Keratinocyte (primary cell): ENCODE data around the gene MYL10. TPM values are rescaled to one million over a fixed set of nuclear protein-coding genes. Genes with fewer than 3 reads are reported as not detected.

ENCODE experiments used
- DNase-seq: peaks from one replicate; pipeline ENCODE4 v3.0.0-alpha.2; 2011; ENCODE audit warnings: low read depth, missing footprints, low spot score
- FAIRE-seq: peaks from 2 replicates; lab custom pipeline; 2011; peaks lifted over from hg19 to GRCh38; lab: Jason Lieb, UNC
- H2AFZ ChIP-seq: 2 replicates; pipeline ENCODE4 v1.6.0; 2012; ENCODE audit warnings: low read length, control low read depth, inconsistent platforms; ENCODE audit not compliant: control insufficient read depth
- H3K27ac ChIP-seq: 2 replicates; pipeline ENCODE4 v1.5.1; 2011; ENCODE audit warnings: low read length; ENCODE audit not compliant: control insufficient read depth, insufficient read depth
- H3K27me3 ChIP-seq: 3 replicates; pipeline ENCODE4 v1.6.0; 2011; ENCODE audit warnings: low read length; ENCODE audit not compliant: control insufficient read depth, insufficient read depth; ENCODE audit errors: extremely low read depth
- H3K36me3 ChIP-seq, 2 experiments: 2 replicates in 1 of 2; 3 replicates in 1 of 2; pipeline ENCODE4 v1.5.1; 2011; ENCODE audit warnings: low read length in 2 of 2, mild to moderate bottlenecking in 1 of 2; ENCODE audit not compliant: control insufficient read depth in 2 of 2, insufficient read depth in 2 of 2; ENCODE audit errors: extremely low read depth in 1 of 2
- H3K4me1 ChIP-seq: 3 replicates; pipeline ENCODE4 v1.5.1; 2011; ENCODE audit warnings: low read length; ENCODE audit not compliant: control insufficient read depth, insufficient read depth; ENCODE audit errors: extremely low read depth
- H3K4me2 ChIP-seq: 3 replicates; pipeline ENCODE4 v1.6.0; 2011; ENCODE audit warnings: low read depth, low read length; ENCODE audit not compliant: control insufficient read depth, insufficient read depth; ENCODE audit errors: extremely low read depth
- H3K4me3 ChIP-seq, 3 experiments: fragments of 200-600 bp in 1 of 3; sonication (generic) in 1 of 3; 2 replicates in 2 of 3; 3 replicates in 1 of 3; pipeline ENCODE4 v1.5.1; 2011 to 2016; ENCODE audit warnings: low read length in 3 of 3, mild to moderate bottlenecking in 3 of 3, control low read depth in 2 of 3, inconsistent platforms in 1 of 3, low read depth in 1 of 3, mixed read lengths in 1 of 3, mixed run types in 1 of 3, moderate library complexity in 1 of 3; ENCODE audit not compliant: control insufficient read depth in 2 of 3, insufficient read depth in 2 of 3; ENCODE audit errors: extremely low read depth in 1 of 3
- H3K79me2 ChIP-seq: 2 replicates; pipeline ENCODE4 v1.6.0; 2012; ENCODE audit warnings: low read length; ENCODE audit not compliant: control insufficient read depth, insufficient read depth
- H3K9ac ChIP-seq: 3 replicates; pipeline ENCODE4 v1.6.0; 2011; ENCODE audit warnings: low read length; ENCODE audit not compliant: control insufficient read depth, insufficient read depth; ENCODE audit errors: extremely low read depth
- H3K9me1 ChIP-seq: 3 replicates; pipeline ENCODE4 v1.6.0; 2011; ENCODE audit warnings: low read length; ENCODE audit not compliant: control insufficient read depth, insufficient read depth; ENCODE audit errors: extremely low read depth
- H3K9me3 ChIP-seq: 2 replicates; pipeline ENCODE4 v1.5.1; 2012; ENCODE audit warnings: low read depth, low read length; ENCODE audit not compliant: control insufficient read depth
- H4K20me1 ChIP-seq: 3 replicates; pipeline ENCODE4 v1.6.0; 2011; ENCODE audit warnings: low read length; ENCODE audit not compliant: control insufficient read depth, insufficient read depth; ENCODE audit errors: extremely low read depth
- CTCF ChIP-seq, 3 experiments: IDR thresholded peaks in 1 of 3; conservative IDR thresholded peaks in 1 of 3; optimal IDR thresholded peaks in 1 of 3; 2 replicates in 2 of 3; 3 replicates in 1 of 3; pipeline versions ENCODE3 to v1.5.1; 2011; ENCODE audit warnings: low read length in 3 of 3, mild to moderate bottlenecking in 3 of 3, moderate library complexity in 2 of 3, control low read depth in 1 of 3, inconsistent platforms in 1 of 3; ENCODE audit not compliant: insufficient read depth in 2 of 3; ENCODE audit errors: extremely low read depth in 1 of 3
- EZH2 ChIP-seq: IDR thresholded peaks from one replicate; pipeline ENCODE4 v1.6.1; 2012; ENCODE audit warnings: inconsistent platforms, mild to moderate bottlenecking, low read length, moderate library complexity
- dilution Hi-C: fragments of 300-500 bp; cut with MboI; formaldehyde crosslinking; loops from one replicate; pipeline ENCODE4 v1.7.0; 2020; ENCODE audit warnings: low sequenced_read_pairs; ENCODE audit not compliant: extremely low pct_ligation_motif_present
- polyA plus RNA-seq, 5 experiments: library from polyadenylated mRNA; depleted of rRNA in 3 of 5; stranded (reverse) in 3 of 5; stranded (forward) in 1 of 5; unstranded in 1 of 5; fragments of >200 nt; gene quantifications; 1 replicate in 1 of 5; 2 replicates in 3 of 5; 3 replicates in 1 of 5; pipeline versions ENCODE4 v1.2.1 to v1.2.3, GENCODE V29; 2011 to 2012; ENCODE audit warnings: missing spikeins in 2 of 5, low read depth in 1 of 5, low replicate concordance in 1 of 5

MYL10 gene
- polyA plus RNA-seq, 1 donor (not counting 4 experiments of a cell fraction or from before 2014, with no cell fraction given): not detected

DNA sequence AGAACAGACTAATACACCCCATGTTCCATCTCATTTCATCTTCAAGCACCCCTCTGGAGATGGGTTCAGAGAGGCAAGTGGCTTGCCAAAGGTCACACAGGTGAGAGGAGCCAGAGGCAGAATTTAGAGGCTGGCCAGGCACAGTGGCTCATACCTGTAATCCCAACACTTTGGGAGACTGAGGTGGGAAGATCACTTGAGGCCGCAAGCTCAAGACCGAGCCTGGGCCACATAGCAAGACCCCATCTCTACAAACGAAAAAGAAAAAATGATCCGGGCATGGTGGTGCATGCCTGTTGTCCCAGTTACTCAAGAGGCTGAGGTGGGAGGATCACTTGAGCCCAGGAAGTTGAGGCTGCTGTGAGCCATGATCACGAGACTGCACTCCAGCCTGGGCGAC lies 34.7 kb upstream of the MYL10 start:
- H3K36me3 ChIP-seq: no peaks in the 10 kb centered on the region
- H3K9me1 ChIP-seq: no peaks in the 10 kb centered on the region
- no peaks in the 10 kb centered on the region for H3K79me2 ChIP-seq
- DNase-seq (no peak), FAIRE-seq (no peak)
- no peaks in the 10 kb centered on the region for H4K20me1 ChIP-seq
- no peak overlapping the region for H3K4me2 ChIP-seq
- TF ChIP-seq CTCF (optimal IDR thresholded peaks at IDR 0.05 in 1 of 3, IDR thresholded peaks at IDR 0.05 in 1 of 3, conservative IDR thresholded peaks at IDR 0.05 in 1 of 3; ENCODE audit: extremely low read depth in 1 of 3, insufficient read depth in 2 of 3, low read length in 3 of 3) (no peak), EZH2 (no peak)
- H3K9ac ChIP-seq: no peak overlapping the region
- no peak overlapping the region for H3K4me3 ChIP-seq
- no peak overlapping the region for H3K27ac ChIP-seq
- H3K4me1 ChIP-seq: no peaks in the 10 kb centered on the region
- peaks cover 12% of the 10 kb centered on the region for H3K27me3 ChIP-seq
- dilution Hi-C loops: no loop called here
- no peaks in the 10 kb centered on the region for H3K9me3 ChIP-seq
- no peak overlapping the region for H2AFZ ChIP-seq

- H2AFZ ChIP-seq: no peak overlapping the region
- H3K27me3 ChIP-seq: peaks cover 9% of the 10 kb centered on the region
- TF ChIP-seq EZH2 (no peak), CTCF (optimal IDR thresholded peaks at IDR 0.05 in 1 of 3, IDR thresholded peaks at IDR 0.05 in 1 of 3, conservative IDR thresholded peaks at IDR 0.05 in 1 of 3; ENCODE audit: extremely low read depth in 1 of 3, insufficient read depth in 2 of 3, low read length in 3 of 3) (no peak)
- H3K4me3 ChIP-seq: no peak overlapping the region
- no peaks in the 10 kb centered on the region for H4K20me1 ChIP-seq
- no peaks in the 10 kb centered on the region for H3K9me1 ChIP-seq
- H3K27ac ChIP-seq: no peak overlapping the region
- H3K9me3 ChIP-seq: no peaks in the 10 kb centered on the region
- FAIRE-seq (no peak), DNase-seq (no peak)
- no peak overlapping the region for H3K4me2 ChIP-seq
- no peak overlapping the region for H3K9ac ChIP-seq
- H3K36me3 ChIP-seq: no peaks in the 10 kb centered on the region
- H3K79me2 ChIP-seq: no peaks in the 10 kb centered on the region
- H3K4me1 ChIP-seq: no peaks in the 10 kb centered on the region
- dilution Hi-C loops: no loop called here
Observed at GRCh38 chr7:101662447-101662998, 33.4 kb upstream of the MYL10 start.
